Tibial nerve (tissue), 4 donors: Measurements from ENCODE around the gene C22orf39. TPM values are rescaled to one million over a fixed set of nuclear protein-coding genes. Genes with fewer than 3 reads are reported as not detected.

ENCODE experiments used
- DNase-seq, 2 donors: peaks; one replicate each; pipeline ENCODE4 v3.0.0-alpha.2; 2019; ENCODE audit warnings: low spot score in 2 of 2
- H3K27ac ChIP-seq, 4 donors: fragments of 200-600 bp; sonication (generic) in 3 of 4; one replicate each; pipeline ENCODE4 v1.5.1; 2017 to 2019; ENCODE audit warnings: mild to moderate bottlenecking in 1 of 4
- H3K27me3 ChIP-seq, 2 donors: fragments of 200-600 bp; sonication (generic) in 1 of 2; one replicate each; pipeline versions ENCODE4 v1.5.1 to v1.6.0; 2017 to 2019
- H3K36me3 ChIP-seq, 3 donors: fragments of 200-600 bp; sonication (generic); one replicate each; pipeline ENCODE4 v1.5.1; 2018 to 2019
- H3K4me1 ChIP-seq, 4 donors: fragments of 200-600 bp; sonication (generic) in 3 of 4; one replicate each; pipeline ENCODE4 v1.5.1; 2017 to 2019
- H3K4me3 ChIP-seq, 4 donors: fragments of 200-600 bp; sonication (generic) in 3 of 4; one replicate each; pipeline ENCODE4 v1.5.1; 2017 to 2019; ENCODE audit warnings: mild to moderate bottlenecking in 1 of 4, moderate library complexity in 1 of 4
- H3K9me3 ChIP-seq, 4 donors: fragments of 200-600 bp; sonication (generic) in 3 of 4; one replicate each; pipeline ENCODE4 v1.5.1; 2017 to 2019
- CTCF ChIP-seq, 5 experiments: fragments of 200-600 bp in 3 of 5; fragments of 450-650 bp in 2 of 5; sonication (generic) in 3 of 5; IDR thresholded peaks; one replicate each; pipeline ENCODE4 v1.5.1; 2016 to 2019; ENCODE audit warnings: antibody characterized with exemption in 5 of 5, mild to moderate bottlenecking in 3 of 5, moderate library complexity in 2 of 5
- EP300 ChIP-seq, 2 donors: sonication (generic); formaldehyde crosslinking; IDR thresholded peaks; one replicate each; pipeline ENCODE4 v1.6.1; 2017; ENCODE audit warnings: antibody characterized with exemption in 2 of 2, mild to moderate bottlenecking in 1 of 2
- POLR2A ChIP-seq, 2 donors: fragments of 450-650 bp; IDR thresholded peaks; one replicate each; pipeline ENCODE4 v1.6.1; 2017; ENCODE audit warnings: antibody characterized with exemption in 2 of 2, mild to moderate bottlenecking in 2 of 2, moderate library complexity in 2 of 2
- WGBS, 2 donors: methylation state at CpG; one replicate each; pipeline ENCODE4 v1.1.5; 2018; 5-methylcytosine and 5-hydroxymethylcytosine counted together
- total RNA-seq, 4 donors: library from RNA; depleted of rRNA; stranded (reverse); fragments of >200 nt; gene quantifications; one replicate each; pipeline ENCODE4 v1.1.0, GENCODE V29; 2016

The C22orf39 gene
- total RNA-seq, 4 donors from 2014 or later: 58.5 to 101 (median 75.1) TPM

DNA sequence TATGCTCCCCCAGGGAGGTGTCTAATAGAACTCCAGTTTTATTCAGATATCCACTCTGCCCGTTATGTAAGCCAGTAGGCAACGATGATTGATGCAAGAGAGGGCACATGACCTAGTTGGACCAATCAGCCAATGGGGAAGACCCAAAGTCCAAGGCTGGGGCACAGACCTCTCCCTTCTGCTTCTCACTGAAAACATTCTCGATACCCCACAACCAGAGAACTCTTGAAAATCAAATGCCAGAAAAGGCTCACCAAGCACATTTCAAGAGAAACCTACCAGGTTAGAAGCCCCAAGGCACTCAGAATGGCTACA is 23.4 kb downstream of the C22orf39 start:
- no peaks in the 10 kb centered on the region for H3K9me3 ChIP-seq
- no peak for TF ChIP-seq EP300 (IDR thresholded peaks at IDR 0.05)
- TF ChIP-seq CTCF (IDR thresholded peaks at IDR 0.05): no peak
- TF ChIP-seq POLR2A (IDR thresholded peaks at IDR 0.05): no peak
- H3K4me1 ChIP-seq: peaks cover 0 to 51% (median 1%) of the 10 kb centered on the region in 4 donors
- no peak overlapping the region for H3K27ac ChIP-seq
- peaks cover 0 to 8% (median 0%) of the 10 kb centered on the region in 3 donors for H3K36me3 ChIP-seq
- WGBS, 2 donors: 83 to 87% methylated on average over 3 of the region's 3 CpGs
- no peak overlapping the region for H3K4me3 ChIP-seq
- no peak for DNase-seq
- H3K27me3 ChIP-seq: no peaks in the 10 kb centered on the region

DNA sequence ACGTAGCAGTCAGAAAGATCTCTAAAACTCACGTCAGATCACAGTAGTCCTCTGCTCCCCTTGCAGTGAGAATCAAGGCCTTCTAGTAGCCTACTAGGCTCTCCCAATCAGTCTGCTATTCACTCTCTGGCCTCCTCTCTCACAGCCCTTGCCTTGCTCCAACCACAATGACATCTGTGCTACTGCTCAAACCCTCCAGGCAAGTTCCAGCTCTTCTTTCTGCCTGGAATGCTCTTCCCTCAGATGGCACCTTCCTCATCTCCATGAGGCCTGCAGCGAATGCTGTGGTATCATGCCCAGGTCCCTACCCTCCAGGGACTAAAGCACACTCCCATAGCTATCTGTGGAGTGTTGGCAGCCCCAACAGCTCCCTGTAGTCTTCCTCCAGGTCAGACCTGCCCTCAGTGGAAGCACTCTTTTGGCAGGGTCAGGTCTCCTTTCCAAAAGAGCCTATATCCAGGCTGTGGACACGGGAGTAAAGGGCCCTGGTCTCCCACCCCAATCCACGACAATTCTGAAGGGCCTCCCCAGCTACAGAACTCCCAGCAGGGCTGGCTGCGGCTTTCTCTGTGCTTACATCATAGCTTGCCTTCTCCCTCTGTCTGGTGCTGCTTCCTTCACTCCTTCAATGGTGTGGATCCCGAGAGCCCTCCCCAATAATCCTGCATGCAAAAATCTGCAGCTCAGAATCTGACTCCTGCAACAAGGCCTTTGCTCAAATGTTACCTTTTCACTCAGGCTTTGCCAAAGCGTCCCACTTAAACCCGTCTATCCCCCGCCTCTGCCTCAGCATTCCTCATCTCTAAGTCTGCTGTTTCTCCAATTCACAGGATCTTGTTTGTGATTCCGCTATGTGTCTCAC is 24.8 kb downstream of the C22orf39 start:
- H3K4me3 ChIP-seq: no peak overlapping the region
- peaks cover 0 to 43% (median 0%) of the 10 kb centered on the region in 4 donors for H3K4me1 ChIP-seq
- no peak for DNase-seq
- no peak for TF ChIP-seq EP300 (IDR thresholded peaks at IDR 0.05)
- no peak for TF ChIP-seq CTCF (IDR thresholded peaks at IDR 0.05)
- TF ChIP-seq POLR2A (IDR thresholded peaks at IDR 0.05): no peak
- 69 to 71% methylated on average over 11 of the region's 11 CpGs for WGBS, 2 donors
- no peaks in the 10 kb centered on the region for H3K27me3 ChIP-seq
- H3K36me3 ChIP-seq: peaks cover 0 to 10% (median 0%) of the 10 kb centered on the region in 3 donors
- H3K9me3 ChIP-seq: no peaks in the 10 kb centered on the region
- H3K27ac ChIP-seq: peak overlapping the region in 1 of 4 donors; percentile 31

DNA sequence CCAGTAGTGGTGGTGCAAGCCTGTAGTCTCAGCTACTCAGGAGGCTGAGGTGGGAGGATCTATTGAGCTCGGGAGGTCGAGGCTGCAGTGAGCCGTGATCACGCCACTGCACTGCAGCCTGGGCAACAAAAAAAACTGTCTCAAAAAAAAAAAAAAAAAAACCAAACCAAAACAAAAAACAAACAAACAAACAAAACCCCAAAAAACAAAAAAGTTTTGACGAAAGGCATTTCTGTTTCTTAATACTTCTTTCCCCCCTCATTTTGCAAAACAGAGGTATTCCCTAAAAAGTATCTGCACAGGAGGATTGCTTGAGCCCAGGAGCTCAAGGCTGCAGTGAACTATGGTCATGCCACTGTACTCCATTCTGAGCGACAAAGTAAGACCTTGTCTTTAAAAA is 27.2 kb downstream of the C22orf39 start:
- H3K4me3 ChIP-seq: no peak overlapping the region
- peaks cover 0 to 11% (median 0%) of the 10 kb centered on the region in 3 donors for H3K36me3 ChIP-seq
- no peak for TF ChIP-seq POLR2A (IDR thresholded peaks at IDR 0.05)
- no peak for TF ChIP-seq CTCF (IDR thresholded peaks at IDR 0.05)
- no peak for TF ChIP-seq EP300 (IDR thresholded peaks at IDR 0.05)
- no peaks in the 10 kb centered on the region for H3K27me3 ChIP-seq
- H3K9me3 ChIP-seq: no peaks in the 10 kb centered on the region
- WGBS, 2 donors: 94 to 97% methylated on average over 6 of the region's 6 CpGs
- no peak for DNase-seq
- peaks cover 0 to 33% (median 0%) of the 10 kb centered on the region in 4 donors for H3K4me1 ChIP-seq
- no peak overlapping the region for H3K27ac ChIP-seq

DNA sequence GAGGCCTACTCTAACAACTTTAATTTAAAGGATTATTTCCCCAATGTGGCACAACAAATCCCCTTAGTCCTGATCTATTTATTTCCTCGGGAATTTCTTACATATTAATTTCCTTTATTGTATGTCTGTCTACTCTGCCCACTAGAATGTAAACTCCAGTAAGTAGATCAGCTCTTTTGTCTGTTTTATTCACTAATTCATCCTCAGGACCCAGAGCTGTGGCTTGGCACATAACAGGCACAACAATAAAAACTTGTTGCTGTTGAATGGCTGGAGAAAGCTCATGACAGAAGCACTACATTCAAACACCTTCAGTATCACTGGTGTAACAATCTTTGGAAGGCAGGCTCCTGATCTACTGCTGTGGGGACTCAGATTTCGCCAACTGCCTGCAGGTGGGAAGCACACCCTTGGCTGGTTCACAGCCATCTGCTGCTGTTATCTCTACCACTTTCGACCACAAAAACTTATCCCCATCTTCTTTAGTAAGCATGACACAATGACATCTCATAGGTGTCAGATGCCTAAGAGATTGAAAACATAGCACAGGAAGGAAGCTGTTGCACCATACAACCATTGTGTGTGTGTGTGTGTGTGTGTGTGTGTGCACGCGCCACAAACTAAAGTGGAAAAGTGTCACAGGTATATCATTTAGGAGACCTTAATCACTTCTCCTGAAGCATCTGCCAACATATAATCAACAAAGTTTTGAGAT is 27.9 kb downstream of the C22orf39 start:
- H3K27me3 ChIP-seq: no peaks in the 10 kb centered on the region
- TF ChIP-seq CTCF (IDR thresholded peaks at IDR 0.05) (no peak), EP300 (IDR thresholded peaks at IDR 0.05) (no peak), POLR2A (IDR thresholded peaks at IDR 0.05) (no peak)
- WGBS, 2 donors: 85 to 87% methylated on average over 5 of the region's 5 CpGs
- H3K4me1 ChIP-seq: peaks cover 0 to 29% (median 0%) of the 10 kb centered on the region in 4 donors
- no peak overlapping the region for H3K27ac ChIP-seq
- H3K36me3 ChIP-seq: peaks cover 0 to 11% (median 0%) of the 10 kb centered on the region in 3 donors
- no peak for DNase-seq
- H3K4me3 ChIP-seq: no peak overlapping the region
- no peaks in the 10 kb centered on the region for H3K9me3 ChIP-seq

DNA sequence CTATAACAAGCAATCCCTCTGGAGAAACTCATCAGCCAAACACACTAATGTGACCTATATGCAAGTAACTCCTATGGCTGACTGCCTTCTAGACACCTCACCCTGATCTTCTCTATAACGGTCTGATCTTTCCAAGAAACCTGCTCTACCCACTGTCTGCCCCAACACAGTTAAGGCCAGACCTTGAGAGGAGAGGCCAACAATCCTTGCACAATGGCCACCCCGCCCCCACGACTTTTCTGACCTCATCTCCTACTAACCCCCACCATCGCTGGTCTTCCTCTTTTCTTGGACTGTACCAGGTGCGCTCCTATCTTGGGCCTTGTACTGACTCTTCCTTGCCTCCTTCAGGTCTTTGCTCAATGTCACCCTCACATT is 28.4 kb downstream of the C22orf39 start:
- Histone ChIP-seq H3K36me3 (peaks cover 0 to 11% (median 0%) of the 10 kb centered on the region in 3 donors), H3K9me3 (no peaks in the 10 kb centered on the region), H3K27me3 (no peaks in the 10 kb centered on the region), H3K4me3 (no peak overlapping the region), H3K27ac (no peak overlapping the region), H3K4me1 (peaks cover 0 to 25% (median 0%) of the 10 kb centered on the region in 4 donors)
- TF ChIP-seq EP300 (IDR thresholded peaks at IDR 0.05): no peak
- TF ChIP-seq CTCF (IDR thresholded peaks at IDR 0.05): no peak
- TF ChIP-seq POLR2A (IDR thresholded peaks at IDR 0.05): no peak
- DNase-seq: no peak
- 83% methylated on average over 5 of the region's 5 CpGs for WGBS, 2 donors
